IPS-NIHi7 (cell line): ENCODE results near the gene SLC25A20.

Experiments
- DNase-seq: peaks from one replicate; pipeline ENCODE4 v3.0.0; 2012; ENCODE audit warnings: mixed read lengths; ENCODE audit errors: extremely low spot score

SLC25A20 gene

DNA sequence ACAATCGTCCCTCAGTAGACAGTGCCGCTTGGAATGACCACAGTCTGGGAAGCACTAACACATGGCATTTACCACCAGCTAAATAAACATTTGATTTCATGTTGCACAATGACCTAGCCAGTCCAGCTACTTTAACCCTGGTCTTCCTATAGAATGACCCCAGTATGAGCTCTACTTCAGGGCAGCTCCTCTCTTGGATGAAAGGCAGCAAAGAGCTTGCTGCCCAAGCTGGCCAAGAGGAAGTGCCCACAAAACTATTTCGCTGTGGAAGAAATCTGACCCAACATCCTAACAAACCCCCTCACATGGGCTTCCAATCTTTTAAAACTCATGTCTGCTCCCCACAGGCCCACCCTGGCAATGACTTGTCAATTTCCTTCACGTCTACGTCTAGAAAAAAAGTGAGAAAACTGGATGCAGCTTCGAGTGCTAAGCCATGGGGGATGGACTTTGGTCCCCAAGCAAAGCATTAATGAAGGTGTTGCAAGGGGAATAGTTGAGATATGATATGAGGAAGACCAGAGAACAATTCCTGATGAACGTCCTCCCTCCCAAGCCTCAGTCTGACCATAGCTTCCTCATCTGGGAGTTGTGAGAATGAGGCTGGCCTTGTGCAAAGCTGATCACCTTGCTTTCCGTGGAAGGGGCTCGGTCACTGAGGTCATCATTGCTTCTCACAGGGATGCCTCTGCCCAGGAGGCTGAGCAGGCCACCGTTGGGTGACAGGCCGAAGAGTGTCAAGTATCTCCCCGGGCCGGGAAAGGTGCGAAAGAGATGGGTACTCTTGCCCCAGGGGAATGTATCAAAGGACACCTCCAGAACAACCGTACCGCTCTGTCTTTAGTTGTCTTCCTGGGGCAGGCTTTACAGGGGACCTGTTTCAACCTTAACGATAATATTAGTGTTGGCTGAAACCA is 964 bp downstream of the SLC25A20 start:
- DNase-seq = no peak

DNA sequence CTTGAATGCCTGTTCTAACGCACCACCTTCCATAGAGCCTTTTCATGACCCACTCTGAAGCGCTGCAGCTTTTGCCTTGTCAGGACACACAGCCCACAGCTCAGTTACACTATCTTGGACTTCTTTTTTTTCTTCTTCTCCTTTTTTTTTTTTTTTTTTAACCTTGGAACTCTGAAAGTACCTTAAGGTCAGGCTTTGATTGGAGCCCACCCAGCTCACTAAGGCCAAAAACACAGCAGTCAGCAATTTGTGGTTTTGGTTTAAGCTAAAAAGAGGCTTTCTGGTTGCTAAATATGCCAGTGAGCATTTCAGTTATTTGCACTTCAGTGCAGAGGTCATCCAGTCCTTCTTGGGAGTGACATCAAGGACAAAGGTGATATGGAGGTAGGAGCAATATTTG is 1.7 kb downstream of the SLC25A20 start:
- DNase-seq = no peak

DNA sequence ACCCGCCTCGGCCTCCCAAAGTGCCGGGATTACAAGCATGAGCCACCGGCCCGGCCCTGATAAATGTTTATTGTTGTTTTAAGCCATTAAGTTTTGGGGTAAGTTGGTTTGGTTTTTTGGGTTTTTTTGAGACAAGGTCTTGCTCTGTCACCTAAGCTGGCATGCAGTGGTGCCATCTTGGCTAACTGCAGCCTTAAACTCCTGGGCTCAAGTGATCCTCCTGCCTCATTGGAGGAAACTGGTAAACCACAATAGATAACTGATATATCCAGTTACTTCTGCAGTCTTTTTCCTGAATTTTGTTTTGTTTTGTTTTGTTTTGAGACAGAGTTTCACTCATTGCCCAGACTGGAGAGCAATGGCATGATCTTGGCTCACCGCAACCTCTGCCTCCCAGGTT is 4.2 kb downstream of the SLC25A20 start:
- DNase-seq = no peak

DNA sequence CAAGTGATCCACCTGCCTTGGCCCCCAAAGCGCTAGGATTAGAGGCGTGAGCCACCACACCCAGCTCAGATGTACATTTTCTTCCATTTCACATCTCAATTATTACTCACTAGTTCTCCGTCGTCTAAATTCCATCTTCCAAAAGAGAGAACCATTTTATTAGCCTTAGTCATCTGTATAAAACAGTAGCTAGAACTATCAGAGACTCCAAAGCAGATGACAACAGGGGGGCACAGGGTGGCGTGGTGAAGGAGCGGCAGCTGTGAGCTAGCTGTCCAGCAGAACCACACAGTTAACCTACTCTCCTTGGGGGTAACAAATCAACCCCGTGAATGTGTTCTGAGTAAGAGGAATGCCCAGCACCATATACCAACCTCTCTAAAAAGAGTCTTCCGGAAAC is 7.1 kb downstream of the SLC25A20 start:
- DNase-seq = no peak

DNA sequence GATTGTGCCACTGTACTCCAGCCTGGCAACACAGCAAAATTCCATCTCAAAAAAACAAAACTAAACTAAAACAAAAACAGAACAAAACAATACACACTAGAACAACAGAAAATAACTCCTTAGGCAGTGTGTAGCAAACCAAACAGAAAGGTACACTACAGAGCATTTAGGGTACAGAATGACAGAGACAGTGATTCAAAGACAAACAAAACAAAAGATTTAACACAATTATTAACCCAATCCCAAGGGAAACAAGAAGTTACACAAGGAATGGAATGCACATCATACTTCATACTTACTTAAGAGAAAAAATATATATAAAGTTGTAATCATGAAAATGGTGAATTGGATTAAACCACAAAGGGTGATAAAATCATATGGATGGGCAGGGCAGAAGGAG is 12.9 kb downstream of the SLC25A20 start:
- no peak for DNase-seq

DNA sequence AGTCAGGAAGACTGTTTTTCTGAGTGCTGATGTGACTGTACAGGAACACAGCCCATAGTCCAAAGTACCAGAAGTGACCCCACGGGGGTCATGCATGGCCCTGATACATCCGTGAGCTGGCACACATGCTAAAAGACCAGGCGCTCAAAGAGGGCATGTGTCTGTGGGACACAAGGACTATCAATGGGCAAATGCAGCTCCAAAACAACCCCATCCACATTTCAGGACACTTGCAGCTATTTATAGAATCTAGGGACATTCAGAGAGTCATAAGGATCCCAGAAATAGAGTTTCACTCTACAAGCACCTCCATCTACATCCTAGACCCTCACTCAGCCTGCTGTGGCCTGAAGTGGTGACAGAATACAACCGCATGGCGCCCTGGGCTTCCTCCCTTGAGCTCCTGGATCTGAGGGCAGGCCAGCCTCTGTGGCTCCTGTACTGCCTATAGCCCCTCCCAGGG is 17.0 kb downstream of the SLC25A20 start:
- no peak for DNase-seq

DNA sequence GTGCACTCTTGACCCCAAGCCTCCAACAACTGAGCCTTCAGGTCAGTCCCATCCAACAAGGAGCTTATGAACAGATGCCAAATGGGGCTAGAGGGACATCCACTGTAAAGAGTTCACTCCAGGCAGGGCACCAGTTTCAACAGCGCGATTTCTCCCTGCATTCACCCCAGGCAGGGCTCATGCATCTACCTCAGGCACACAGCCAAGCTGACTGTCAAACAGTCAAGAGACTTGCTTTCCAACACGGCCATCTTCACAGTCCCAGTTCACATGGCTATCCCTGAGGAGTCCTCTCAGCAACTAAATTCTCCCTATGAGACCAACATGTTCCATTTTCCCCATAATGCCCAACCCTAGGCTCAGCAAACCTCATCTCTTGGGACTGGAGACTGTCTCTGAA is 17.7 kb downstream of the SLC25A20 start:
- no peak for DNase-seq

DNA sequence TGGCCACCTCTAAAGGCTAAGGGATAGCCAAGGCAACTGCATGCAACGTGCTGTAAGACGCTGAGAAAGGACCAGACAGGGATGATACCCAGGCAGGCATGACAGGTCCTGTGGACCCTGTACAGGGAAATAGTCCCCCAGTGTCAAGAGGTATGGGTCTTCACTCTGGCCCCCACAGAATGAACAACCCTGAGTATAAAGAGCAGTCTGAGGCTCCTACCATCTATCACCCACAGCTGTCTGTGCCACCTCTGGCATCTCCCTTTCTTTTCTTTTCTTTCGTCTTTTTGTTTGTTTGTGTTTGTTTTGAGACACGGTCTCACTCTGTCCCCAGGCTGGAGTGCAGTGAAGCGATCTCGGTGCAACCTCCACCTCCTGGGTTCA is 18.7 kb downstream of the SLC25A20 start:
- no peak for DNase-seq

DNA sequence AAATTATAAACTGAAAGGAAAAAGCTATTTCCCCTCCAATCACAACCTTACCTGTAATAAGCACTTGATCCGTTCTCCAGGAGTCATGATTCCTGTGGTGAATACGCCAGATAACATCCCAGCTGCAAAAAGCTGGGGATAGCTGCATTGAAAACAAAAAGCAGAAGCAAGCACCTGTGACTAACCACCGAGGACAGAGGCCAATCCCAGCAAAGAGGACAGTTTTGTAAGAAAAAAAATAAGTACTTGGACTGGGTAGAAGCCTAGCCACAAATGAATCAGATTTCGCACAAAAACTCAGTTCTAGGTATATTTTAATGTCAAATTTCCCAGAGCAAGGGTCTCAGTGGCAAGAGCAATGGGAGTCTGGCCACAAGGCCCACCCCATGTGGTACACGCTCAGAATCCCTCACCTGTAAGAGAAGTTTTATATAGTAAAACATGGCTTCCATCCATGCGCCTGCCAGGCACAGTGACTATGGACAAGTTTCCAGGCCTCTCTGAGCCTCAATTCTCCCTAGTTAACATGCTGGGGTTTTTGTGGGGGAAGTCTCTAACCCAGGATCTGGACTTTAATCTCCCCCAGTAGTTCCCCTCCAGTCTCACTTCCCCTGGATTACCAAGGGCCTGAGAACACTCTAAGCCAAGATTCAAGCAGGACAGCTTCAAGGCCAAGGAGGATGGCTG is 19.2 kb downstream of the SLC25A20 start:
- no peak for DNase-seq

DNA sequence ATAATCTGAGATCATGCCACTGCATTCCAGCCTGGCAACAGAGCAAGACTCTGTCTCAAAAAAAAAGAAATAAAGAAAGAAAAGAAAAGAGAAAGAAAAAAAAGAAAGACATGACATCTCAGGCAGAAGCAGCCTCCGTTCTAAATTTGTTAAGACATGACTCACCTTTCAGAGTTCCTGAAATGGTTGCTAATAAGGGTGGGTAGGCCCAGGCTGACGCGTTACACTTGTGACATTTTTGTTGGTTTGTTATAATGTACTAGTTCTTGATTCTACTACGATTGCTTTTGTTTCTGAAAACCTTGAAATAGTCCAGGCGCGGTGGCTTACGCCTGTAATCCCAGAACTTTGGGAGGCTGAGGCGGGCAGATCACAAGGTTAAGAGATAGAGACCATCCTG is 21.0 kb downstream of the SLC25A20 start:
- DNase-seq = no peak

DNA sequence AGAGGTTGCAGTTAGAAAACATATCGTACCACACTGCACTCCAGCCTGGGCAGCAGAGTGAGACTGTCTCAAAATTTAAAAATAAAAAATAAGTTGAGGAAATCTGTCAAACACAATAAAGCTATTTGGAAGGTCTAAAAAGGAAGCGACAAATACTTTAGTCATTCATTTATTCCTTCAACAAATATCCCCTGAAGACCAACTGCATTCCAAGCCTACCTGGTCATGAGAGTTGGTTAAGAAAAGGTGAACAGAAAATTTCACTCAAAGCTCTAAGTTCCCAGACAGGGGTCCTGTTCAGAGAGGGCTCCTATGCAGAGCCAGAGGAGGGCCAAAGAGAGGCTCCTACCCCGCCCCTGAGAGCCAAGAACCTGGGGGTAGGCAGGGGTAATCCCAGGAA is 35.6 kb downstream of the SLC25A20 start:
- DNase-seq = no peak

DNA sequence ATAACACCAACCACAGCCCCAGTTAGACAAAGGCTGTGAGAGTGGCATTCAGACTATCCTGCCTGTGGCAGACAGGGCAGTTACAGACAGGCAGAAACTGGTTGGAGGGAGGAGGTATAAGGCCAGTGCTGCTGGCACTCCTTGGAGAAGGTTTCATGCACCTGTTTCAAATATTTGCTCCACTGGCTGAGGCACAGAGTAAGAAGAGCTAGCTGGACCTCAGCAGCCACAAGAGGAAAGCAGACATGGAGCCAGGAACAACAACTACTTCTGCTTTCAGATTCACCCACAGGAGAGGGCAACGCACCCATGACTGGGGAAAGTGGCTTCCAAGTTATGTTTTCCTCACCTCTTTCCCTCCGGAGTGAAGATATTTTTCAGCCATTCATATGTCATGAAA is 39.5 kb downstream of the SLC25A20 start:
- no peak for DNase-seq

DNA sequence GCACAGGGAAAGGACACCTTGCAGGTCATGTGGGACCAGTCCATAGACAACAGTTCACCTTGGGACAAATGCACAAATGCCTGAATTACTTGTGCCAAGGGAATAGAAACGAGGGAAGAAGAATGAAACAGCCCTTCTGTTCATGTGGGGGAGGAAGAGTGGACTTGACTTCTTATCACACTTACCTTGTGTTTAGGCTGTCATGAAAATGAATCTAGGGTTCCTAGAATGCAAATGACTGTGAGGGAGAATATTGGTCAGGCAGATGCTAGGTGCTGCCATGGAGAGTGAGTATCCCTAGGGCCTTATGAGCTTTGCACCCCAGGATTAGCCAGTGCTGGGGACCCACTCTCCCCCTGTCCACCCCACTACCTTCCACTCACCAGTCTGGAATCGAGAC is 40.0 kb downstream of the SLC25A20 start:
- DNase-seq = no peak

DNA sequence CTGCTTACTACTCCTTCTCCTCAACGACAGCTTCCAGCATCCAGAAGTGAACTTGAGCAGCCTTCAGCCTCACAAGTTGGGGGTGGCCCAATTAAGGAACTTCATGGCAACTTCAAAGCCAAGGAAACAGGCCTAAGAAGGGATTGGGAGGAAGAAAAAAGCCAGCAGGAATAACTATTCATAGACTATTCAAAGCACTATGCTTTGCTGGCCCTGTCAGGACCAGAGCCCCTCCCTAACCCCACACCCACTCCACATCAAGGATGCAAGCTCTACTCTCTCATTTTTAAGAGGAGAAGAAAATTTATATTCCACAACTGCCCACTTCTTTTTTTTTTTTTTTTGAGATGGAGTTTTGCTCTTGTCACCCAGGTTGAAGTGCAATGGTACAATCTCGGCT is 41.0 kb downstream of the SLC25A20 start:
- no peak for DNase-seq

DNA sequence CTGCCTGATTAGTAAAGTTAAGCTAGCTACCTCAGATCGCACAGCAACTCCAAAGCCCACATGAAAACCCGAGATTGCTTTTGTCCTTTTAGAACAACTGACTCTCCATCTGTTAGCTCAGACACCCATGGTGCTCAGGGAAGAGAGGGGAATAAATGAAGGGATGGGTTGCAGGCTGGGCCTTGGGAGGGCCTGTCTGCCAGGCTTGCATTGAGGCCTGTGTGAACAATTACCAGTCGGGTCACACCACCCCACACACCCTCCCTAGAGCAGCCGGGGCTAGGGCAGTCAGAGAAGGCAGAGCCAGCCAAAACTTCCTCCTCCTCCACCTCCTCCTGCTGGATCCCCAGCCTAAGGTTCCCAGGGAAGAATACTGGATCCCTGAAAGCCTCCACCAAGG is 42.2 kb downstream of the SLC25A20 start:
- DNase-seq = no peak

DNA sequence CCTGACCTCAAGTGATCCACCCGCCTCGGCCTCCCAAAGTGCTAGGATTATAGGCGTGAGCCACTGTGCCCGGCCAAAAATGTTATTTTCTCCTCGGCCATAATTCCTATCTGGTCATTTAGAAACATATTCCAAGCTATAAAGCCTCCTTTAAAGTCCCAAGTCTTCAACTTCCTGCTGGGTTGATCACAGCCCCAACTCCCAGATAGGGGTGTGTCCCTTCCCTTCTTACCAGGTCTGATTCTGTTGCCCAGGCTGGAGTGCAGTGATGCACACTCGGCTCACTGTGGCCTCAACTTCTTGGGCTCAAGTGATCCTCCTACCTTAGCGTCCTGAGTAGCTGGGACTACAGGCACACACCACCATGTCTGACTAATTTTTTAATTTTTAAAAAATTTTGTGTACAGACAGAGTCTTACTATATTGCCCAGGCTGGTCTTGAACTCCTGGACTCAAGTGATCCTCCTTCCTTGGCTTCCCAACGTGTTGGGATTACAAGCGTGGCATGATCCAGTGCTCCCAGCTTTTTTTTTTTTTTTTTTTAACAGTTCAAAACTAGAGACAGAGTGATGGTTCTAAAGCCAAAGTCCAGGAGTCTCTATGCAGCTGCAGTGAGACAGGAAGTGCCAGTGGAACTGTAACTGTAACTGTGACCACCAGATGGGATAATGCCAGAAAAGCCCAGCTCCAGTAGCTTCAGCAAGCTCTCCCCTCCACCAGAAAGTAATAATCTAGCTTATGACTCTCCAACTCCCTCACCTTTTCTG is 42.8 kb downstream of the SLC25A20 start:
- no peak for DNase-seq

DNA sequence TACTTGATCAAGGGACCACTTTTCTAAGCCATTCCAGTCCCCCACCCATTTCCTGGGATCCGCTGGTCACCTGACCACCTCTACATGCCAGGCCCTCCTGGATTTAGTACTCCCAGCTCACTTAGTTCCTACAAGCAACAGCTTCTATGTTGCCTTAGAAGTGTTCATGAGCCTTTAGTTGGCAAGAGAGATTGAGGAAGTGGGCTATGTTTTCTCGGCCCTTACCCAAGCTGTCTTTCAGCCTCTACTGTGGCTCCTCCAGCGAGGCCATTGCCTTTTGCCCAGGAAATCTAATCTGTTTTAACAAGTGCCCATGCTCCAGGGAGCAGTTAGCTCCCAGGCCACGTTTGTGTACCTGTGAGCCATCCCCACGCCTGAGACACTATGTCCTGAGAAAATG is 46.5 kb downstream of the SLC25A20 start:
- no peak for DNase-seq

DNA sequence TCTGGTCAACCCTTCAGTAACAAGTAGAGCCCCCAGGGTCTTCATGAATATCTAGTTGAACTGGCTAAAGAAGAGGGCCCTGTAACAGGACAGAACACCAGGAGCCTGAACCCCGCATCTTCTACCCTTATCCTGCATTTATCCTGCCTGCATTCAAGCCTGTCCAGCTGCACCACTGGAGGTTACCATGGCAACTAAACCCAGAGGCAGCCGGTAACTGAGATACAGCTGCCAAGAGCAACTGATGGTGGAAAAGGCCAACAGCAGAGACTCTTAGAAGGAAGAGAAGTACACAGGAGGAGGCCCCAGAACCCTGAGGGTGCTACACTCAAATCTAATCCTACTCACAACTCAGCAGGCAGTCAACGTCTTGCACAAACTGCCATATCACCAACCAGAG is 47.3 kb downstream of the SLC25A20 start:
- peak; percentile 20 for DNase-seq

DNA sequence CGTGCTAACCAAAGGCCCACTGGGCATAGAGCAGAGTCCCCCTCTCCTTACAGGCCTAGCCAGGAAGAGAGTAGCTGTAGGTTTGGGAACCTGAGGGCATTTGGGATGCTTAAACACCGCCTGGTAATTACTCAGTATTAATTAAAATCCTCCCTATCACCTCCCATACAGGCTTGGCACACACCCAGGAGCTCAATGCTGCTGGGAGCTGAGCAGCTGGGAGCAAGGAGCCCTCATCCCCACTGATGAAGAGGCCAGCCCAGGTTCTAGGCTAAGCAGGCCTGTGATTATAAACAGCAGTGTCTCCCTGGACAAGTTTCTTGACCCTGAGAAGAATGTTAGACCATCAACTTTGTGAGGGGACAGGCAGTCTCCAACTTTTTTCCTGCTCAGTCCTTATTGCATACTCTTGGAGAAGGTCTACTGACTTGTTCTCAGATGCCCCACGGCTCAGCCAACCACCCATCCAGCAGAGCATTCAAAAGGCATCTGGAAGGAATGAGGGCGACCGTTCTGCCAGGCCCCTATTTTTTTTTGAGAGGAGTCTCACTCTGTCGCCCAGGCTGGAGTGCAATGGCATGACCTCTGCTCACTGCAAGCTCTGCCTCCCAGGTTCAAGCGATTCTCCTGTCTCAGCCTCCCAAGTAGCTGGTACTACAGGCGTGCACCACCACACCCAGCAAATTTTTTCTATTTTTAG is 49.7 kb downstream of the SLC25A20 start:
- DNase-seq = no peak

DNA sequence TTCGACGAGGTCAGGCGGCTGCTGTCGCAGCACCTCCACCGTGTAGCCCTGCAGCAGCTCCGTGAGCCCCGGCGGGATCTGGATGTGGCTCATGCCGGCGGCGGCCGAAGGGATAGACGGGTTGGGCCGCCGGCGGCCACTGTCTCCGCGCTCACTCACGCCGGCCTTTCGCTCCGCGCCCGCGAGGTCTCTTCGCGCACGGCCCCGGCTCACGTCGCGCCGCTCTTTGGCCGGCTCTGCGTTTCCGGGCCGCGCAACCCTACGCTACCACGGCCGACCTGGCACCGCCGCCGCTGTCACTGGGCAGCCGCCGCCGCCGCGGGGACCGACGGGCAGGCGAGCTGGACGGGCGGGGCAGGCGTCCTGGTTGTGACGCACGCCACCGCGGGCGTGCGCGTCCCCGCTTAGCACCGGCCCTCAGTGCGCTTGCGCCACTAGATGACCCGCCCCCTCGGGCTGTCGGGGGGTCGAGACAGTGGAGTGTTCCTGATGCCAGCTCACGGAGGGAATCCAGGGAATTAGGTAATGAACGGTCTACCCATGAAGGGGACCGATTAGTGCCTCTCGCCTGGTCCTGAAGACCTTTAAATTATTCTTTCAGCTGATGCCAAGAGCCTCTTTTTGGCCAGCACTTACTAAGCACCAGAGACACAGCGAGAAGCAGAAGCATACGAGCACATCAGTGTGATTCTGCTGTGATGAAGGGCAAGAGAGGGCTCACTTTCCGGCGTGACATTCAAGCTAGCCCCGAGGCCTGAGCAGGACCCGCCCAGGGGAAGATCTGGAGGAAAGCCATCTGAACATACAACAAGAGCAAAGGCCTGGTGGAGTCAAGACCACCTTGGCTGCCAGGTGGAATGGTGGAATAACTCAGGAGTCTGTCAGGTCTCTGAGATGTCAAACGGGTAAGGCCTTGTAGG is 50.9 kb downstream of the SLC25A20 start, which contains the start of gene PRKAR2A:
TSS of gene PRKAR2A (minus strand) at position 371 of the 920 bp plus-strand sequence. CDS start at position 93, 278 bp downstream.
- DNase-seq = peak; percentile 99
